HG03432 (cell line): Measurements from ENCODE around the gene ACSM5.
"Not testable (repeated sequence)": the region's sequence is repeated elsewhere in the genome, so short reads cannot be mapped to it uniquely, and the experiment has no call there.

Experiments used
- ATAC-seq: cut with Tn5 transposase; IDR thresholded peaks from one replicate; pipeline ENCODE4 v1.9.1; 2021; ENCODE audit warnings: mild to moderate bottlenecking, moderate library complexity; ENCODE audit not compliant: unreplicated experiment

The ACSM5 gene

GRCh38 chr16:20446652-20447393 is 37.5 kb downstream of the ACSM5 start:
- not testable (repeated sequence) for ATAC-seq

DNA sequence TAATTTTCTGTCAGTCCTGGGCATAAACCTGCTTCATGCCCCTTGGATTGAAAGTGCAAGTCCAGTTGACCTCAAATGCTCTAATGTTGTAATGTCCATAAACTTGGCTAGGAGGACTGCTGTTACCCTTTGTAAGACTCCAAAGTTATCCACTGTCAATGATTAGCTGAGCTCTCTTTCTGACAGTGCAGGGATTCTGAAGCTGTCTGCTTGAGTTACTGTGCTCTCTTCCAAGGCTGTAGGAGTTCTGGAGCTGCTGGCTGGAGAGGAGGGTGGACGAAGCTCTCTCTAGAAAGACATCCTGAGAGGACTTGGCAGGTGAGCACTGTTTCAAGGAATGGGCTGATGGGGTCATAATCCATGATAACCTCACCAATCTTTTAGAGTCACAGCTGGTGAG is 42.0 kb downstream of the ACSM5 start, which contains the start of gene ACSM2A:
Gene ACSM2A, plus strand, starts transcription at position 158 of the 400 bp plus-strand sequence. CDS start 8,594 bp downstream, outside the sequence.
- not testable (repeated sequence) for ATAC-seq

DNA sequence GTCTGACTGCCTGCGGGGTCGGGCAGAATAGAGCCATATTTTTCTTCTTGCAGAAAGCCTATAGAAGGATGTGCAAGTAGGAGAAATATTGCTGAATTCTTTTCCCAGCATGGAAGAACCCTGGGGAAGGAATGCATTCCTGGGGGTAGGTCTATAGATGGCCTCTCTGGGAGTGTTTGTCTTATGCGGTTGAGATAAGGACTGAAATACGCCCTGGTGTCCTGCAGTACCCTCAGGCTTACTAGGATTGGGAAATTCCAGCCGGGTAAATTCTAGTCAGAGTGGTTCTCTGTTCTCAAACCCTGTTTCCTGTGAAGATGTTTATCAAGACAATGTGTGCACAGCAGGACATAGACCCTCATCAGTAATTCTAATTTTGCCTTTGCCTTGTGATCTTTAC is 44.3 kb downstream of the ACSM5 start:
- ATAC-seq, result not testable (repeated sequence)

DNA sequence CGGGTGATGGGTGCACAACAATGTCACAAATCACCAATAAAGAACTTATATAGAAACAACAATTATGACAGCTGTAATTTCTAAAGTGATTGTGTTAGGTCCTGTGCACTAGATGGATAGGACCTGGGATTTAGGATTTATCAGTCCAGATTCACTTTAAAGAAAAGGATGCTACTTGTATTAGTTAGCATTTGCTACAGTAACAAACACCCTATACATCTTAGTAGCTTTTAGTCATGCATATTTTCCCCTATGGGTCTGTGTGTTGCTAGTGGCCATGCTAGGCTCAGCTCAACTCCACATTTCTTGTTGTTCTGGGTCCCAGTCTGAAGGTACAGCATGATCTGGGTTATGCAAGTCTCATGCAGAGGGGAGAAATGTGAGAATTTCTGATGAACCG is 49.9 kb downstream of the ACSM5 start:
- ATAC-seq, result not testable (repeated sequence)

DNA sequence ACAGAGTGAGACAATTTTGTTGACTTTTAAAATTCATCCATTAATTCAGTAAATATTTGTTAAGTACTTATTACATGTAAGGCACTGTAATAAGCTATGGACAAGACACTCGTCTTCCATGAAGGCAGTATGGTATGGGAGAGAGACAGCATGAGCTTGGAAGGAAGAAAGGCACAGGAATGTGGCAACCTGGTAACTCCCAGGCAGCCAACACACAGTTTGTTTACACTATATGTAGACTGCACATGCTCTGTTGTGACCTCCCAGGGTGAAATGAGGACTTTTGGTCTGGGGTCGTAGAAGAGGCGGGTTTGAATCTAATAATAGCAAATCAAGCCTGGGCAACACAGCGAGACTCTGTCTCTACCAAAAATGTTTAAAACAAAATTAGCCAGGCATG is 51.0 kb downstream of the ACSM5 start:
- ATAC-seq, result not testable (repeated sequence)

DNA sequence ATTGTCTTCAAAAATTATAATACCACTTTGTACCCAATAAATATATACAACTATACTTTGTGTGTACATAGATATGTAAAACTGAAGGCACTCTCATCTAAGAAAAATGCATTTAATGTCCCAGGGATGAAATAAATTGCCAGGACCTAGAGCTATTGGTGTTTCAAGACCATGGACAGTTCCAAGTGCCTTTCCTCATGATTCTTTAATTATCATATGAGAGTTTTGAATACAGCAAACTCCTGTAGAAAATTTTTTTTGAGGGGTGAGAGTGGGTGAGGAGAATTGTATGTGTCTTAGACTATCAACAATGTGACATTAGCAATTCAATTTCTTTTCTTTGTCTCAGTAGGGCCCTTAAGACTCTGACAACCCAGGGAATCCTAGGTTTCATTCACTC is 59.6 kb downstream of the ACSM5 start:
- ATAC-seq, result not testable (repeated sequence)

- not testable (repeated sequence) for ATAC-seq
Measured at GRCh38 chr16:20469930-20470329, 60.6 kb downstream of the ACSM5 start.

- not testable (repeated sequence) for ATAC-seq
Measured at GRCh38 chr16:20470732-20471131, 61.4 kb downstream of the ACSM5 start.

GRCh38 chr16:20477188-20477744 is 67.9 kb downstream of the ACSM5 start:
- not testable (repeated sequence) for ATAC-seq

DNA sequence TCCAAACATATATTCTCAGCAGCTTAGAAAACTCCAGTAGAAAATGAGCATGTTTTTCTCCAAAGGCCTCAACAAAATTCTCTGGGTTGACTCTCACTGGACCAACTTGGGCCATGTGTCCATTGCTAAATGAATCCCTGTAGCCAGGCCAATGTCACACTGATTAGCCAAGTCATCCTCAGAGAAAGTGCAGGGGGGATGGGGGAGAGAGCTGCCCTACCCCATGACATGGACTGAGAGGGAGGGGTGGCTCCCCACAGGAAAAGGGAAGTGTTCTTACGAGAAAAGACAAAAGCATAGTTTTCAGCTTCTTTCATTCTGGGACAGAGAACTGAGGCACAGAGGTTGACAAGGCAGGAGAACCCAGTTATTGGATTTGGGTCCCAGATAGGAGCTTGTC is 74.7 kb downstream of the ACSM5 start:
- ATAC-seq, result not testable (repeated sequence)

GRCh38 chr16:20484726-20485125 is 75.4 kb downstream of the ACSM5 start:
- no peak for ATAC-seq

DNA sequence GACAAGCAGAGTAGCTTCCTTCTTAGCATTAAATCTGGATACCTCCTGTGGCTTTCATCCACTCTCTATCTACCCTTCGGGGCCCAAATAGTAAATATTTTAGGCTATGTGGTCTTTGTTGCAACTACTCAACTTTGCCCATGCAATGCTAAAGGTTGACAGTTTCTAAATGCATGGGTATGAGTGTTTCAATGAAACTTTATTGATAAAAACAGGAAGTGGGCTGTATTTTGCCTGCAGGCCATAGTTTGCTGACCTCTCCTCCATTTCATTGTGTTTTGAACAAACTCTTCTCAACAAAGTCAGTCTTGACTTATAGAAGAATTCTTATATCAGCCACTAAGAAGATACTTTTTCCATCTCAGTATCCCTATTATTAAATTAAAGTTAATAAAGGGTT is 76.1 kb downstream of the ACSM5 start:
- ATAC-seq, result no peak
